SK-N-SH treated with all-trans-retinoic acid at 6 μM for 48 hours (cell line): ENCODE results near the gene CYTL1.

Experiments used
- ATAC-seq: fragments of 200-7000 bp; cut with Tn5 transposase; 3 replicates; pipeline ENCODE4 v1.9.1; 2020; ENCODE audit warnings: mild to moderate bottlenecking, moderate library complexity
- ARNTL ChIP-seq: fragments of 450-650 bp; formaldehyde crosslinking; IDR thresholded peaks from 2 replicates; pipeline ENCODE4 v1.5.0; 2020; ENCODE audit warnings: low read depth, mild to moderate bottlenecking, moderate library complexity, borderline replicate concordance
- BACH2 ChIP-seq: fragments of 250-450 bp; sonication (Bioruptor Pico); IDR thresholded peaks from 2 replicates; pipeline ENCODE4 v1.9.0; 2021; ENCODE audit warnings: mild to moderate bottlenecking, borderline replicate concordance
- CSDC2 ChIP-seq: fragments of 250-450 bp; sonication (Bioruptor Pico); IDR thresholded peaks from 2 replicates; pipeline ENCODE4 v1.5.0; 2020; ENCODE audit warnings: mild to moderate bottlenecking, moderate library complexity
- CSRNP3 ChIP-seq: fragments of 250-450 bp; sonication (Bioruptor Pico); IDR thresholded peaks from 2 replicates; pipeline ENCODE4 v1.5.1; 2021; ENCODE audit warnings: mild to moderate bottlenecking, moderate library complexity
- ESRRG ChIP-seq: fragments of 250-450 bp; sonication (Bioruptor Pico); IDR thresholded peaks from 2 replicates; pipeline ENCODE4 v1.6.1; 2021; ENCODE audit warnings: mild to moderate bottlenecking
- GLIS3 ChIP-seq: fragments of 250-450 bp; sonication (Bioruptor Pico); IDR thresholded peaks from 2 replicates; pipeline ENCODE4 v1.5.0; 2020; ENCODE audit warnings: mild to moderate bottlenecking, moderate library complexity
- POU6F1 ChIP-seq: fragments of 250-450 bp; sonication (Bioruptor Pico); IDR thresholded peaks from 2 replicates; pipeline ENCODE4 v1.8.0; 2021; ENCODE audit warnings: low read depth, mild to moderate bottlenecking, moderate library complexity, borderline replicate concordance
- PPARA ChIP-seq: fragments of 250-450 bp; sonication (Bioruptor Pico); IDR thresholded peaks from 2 replicates; pipeline ENCODE4 v1.5.0; 2020; ENCODE audit warnings: mild to moderate bottlenecking, borderline replicate concordance
- RARB ChIP-seq: fragments of 250-450 bp; sonication (Bioruptor Pico); IDR thresholded peaks from 2 replicates; pipeline ENCODE4 v1.8.0; 2021; ENCODE audit warnings: mild to moderate bottlenecking, moderate library complexity
- TCF4 ChIP-seq: fragments of 250-450 bp; sonication (Bioruptor Pico); IDR thresholded peaks from 2 replicates; pipeline ENCODE4 v1.8.0; 2021; ENCODE audit warnings: mild to moderate bottlenecking, moderate library complexity, borderline replicate concordance
- TOX ChIP-seq: fragments of 250-450 bp; sonication (Bioruptor Pico); IDR thresholded peaks from 2 replicates; pipeline ENCODE4 v1.8.0; 2021; ENCODE audit warnings: mild to moderate bottlenecking, moderate library complexity, borderline replicate concordance
- TSHZ2 ChIP-seq: fragments of 250-450 bp; sonication (Bioruptor Pico); IDR thresholded peaks from 2 replicates; pipeline ENCODE4 v1.5.0; 2020; ENCODE audit warnings: mild to moderate bottlenecking, moderate library complexity
- ZC3H10 ChIP-seq: fragments of 250-450 bp; sonication (Bioruptor Pico); IDR thresholded peaks from 2 replicates; pipeline ENCODE4 v1.5.1; 2021; ENCODE audit warnings: mild to moderate bottlenecking, moderate library complexity
- ZFP3 ChIP-seq: fragments of 250-450 bp; sonication (Bioruptor Pico); IDR thresholded peaks from 2 replicates; pipeline ENCODE4 v1.5.0; 2020; ENCODE audit warnings: mild to moderate bottlenecking, moderate library complexity
- ZFP30 ChIP-seq: fragments of 450-650 bp; formaldehyde crosslinking; IDR thresholded peaks from 2 replicates; pipeline ENCODE4 v1.5.0; 2022; ENCODE audit warnings: mild to moderate bottlenecking, moderate library complexity
- ZNF565 ChIP-seq: fragments of 450-650 bp; formaldehyde crosslinking; conservative IDR thresholded peaks from 2 replicates; pipeline ENCODE4 v1.5.0; 2020; ENCODE audit warnings: low read depth, mild to moderate bottlenecking, moderate library complexity
- ZNF70 ChIP-seq: fragments of 450-650 bp; formaldehyde crosslinking; IDR thresholded peaks from 2 replicates; pipeline ENCODE4 v1.5.0; 2020; ENCODE audit warnings: mild to moderate bottlenecking, moderate library complexity
- ZNF8 ChIP-seq: fragments of 450-650 bp; formaldehyde crosslinking; IDR thresholded peaks from 2 replicates; pipeline ENCODE4 v1.5.0; 2020; ENCODE audit warnings: mild to moderate bottlenecking, moderate library complexity
- TF ChIP-seq, protein P1 (sequence below): fragments of 250-450 bp; sonication (Bioruptor Pico); IDR thresholded peaks from 2 replicates; pipeline ENCODE4 v1.5.1; 2020; ENCODE audit warnings: low read depth, mild to moderate bottlenecking, moderate library complexity
- TF ChIP-seq, protein P2 (sequence below): fragments of 250-450 bp; sonication (Bioruptor Pico); IDR thresholded peaks from 2 replicates; pipeline ENCODE4 v1.8.0; 2020; ENCODE audit warnings: mild to moderate bottlenecking, moderate library complexity, borderline replicate concordance

Gene CYTL1

DNA sequence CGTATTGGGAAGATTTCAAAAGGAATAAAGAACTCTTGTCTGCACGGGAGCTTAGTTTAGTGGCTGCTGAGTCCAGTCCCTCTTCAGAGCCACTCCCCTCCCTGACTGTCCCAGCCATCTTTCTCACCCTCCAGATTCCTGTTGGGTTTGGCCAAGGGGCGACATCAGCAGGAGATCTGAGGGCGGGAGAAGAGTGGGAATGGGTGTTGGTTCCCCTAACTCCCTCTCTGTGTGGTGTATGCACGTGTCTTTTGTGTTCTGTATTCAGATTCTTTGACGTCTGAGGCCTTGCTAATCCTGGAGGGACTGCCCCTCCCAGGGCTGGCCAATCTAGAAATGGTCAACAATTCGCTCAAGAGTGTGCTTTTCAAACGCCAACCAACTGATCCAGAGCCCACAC, 37.4 kb downstream of the CYTL1 start:
- TF ChIP-seq GLIS3 (CRISPR knock-in tag) = no peak
- no peak for TF ChIP-seq ZC3H10 (CRISPR knock-in tag)
- no peak for TF ChIP-seq ZFP3 (CRISPR knock-in tag)
- TF ChIP-seq, protein P1, sequence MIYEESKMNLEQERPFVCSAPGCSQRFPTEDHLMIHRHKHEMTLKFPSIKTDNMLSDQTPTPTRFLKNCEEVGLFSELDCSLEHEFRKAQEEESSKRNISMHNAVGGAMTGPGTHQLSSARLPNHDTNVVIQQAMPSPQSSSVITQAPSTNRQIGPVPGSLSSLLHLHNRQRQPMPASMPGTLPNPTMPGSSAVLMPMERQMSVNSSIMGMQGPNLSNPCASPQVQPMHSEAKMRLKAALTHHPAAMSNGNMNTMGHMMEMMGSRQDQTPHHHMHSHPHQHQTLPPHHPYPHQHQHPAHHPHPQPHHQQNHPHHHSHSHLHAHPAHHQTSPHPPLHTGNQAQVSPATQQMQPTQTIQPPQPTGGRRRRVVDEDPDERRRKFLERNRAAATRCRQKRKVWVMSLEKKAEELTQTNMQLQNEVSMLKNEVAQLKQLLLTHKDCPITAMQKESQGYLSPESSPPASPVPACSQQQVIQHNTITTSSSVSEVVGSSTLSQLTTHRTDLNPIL (CRISPR knock-in tag) = no peak
- TF ChIP-seq ZNF565 (CRISPR knock-in tag) = no peak
- no peak for TF ChIP-seq BACH2 (CRISPR knock-in tag)
- no peak for TF ChIP-seq RARB (CRISPR knock-in tag)
- TF ChIP-seq, all 23 proteins: peak for 0
- ATAC-seq = no peak

DNA sequence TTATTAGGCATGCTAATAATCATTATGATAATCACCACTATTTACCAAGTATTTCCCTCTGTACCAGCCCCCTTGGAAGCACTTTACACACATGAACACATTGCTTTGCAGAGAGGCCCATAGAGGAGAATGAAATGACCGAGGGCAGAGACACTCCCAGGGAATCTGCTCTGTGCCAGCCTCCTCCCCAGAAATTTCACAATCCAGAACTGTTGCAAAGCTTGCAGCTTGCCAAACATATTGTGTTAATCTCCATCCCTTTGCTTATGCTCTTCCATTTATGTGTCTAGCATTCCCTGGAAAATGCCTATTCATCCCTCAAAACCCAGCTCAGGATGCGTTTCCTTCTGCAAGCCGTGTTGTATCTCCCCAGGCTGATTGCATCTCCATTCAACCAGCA, 37.8 kb downstream of the CYTL1 start:
- 0 out of 2 replicates have a peak, but pooled peaks have one; percentile 33 for TF ChIP-seq ZFP3 (CRISPR knock-in tag)
- no peak for TF ChIP-seq TCF4 (CRISPR knock-in tag)
- ATAC-seq = no peak

- ATAC-seq = no peak
- TF ChIP-seq TSHZ2 (CRISPR knock-in tag) (no peak), ZFP30 (CRISPR knock-in tag) (no peak), RARB (CRISPR knock-in tag) (no peak), TOX (CRISPR knock-in tag) (no peak), ESRRG (CRISPR knock-in tag) (no peak), ZNF70 (CRISPR knock-in tag) (no peak)
Observed at GRCh38 chr4:4980621-4981230, 38.5 kb downstream of the CYTL1 start.

- TF ChIP-seq BACH2 (CRISPR knock-in tag) (no peak), ESRRG (CRISPR knock-in tag) (no peak), CSDC2 (CRISPR knock-in tag) (no peak), GLIS3 (CRISPR knock-in tag) (no peak), POU6F1 (CRISPR knock-in tag) (no peak), ZNF8 (CRISPR knock-in tag) (no peak), ZFP30 (CRISPR knock-in tag) (no peak)
- TF ChIP-seq, protein P2, sequence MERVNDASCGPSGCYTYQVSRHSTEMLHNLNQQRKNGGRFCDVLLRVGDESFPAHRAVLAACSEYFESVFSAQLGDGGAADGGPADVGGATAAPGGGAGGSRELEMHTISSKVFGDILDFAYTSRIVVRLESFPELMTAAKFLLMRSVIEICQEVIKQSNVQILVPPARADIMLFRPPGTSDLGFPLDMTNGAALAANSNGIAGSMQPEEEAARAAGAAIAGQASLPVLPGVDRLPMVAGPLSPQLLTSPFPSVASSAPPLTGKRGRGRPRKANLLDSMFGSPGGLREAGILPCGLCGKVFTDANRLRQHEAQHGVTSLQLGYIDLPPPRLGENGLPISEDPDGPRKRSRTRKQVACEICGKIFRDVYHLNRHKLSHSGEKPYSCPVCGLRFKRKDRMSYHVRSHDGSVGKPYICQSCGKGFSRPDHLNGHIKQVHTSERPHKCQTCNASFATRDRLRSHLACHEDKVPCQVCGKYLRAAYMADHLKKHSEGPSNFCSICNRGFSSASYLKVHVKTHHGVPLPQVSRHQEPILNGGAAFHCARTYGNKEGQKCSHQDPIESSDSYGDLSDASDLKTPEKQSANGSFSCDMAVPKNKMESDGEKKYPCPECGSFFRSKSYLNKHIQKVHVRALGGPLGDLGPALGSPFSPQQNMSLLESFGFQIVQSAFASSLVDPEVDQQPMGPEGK (CRISPR knock-in tag) = no peak
- ATAC-seq = no peak
Observed at GRCh38 chr4:4979971-4980370, 39.3 kb downstream of the CYTL1 start.

GRCh38 chr4:4974727-4975126, 44.5 kb downstream of the CYTL1 start:
- ATAC-seq = no peak
- TF ChIP-seq PPARA (CRISPR knock-in tag) (no peak), ZNF8 (CRISPR knock-in tag) (no peak), CSRNP3 (CRISPR knock-in tag) (no peak), ZFP3 (CRISPR knock-in tag) (no peak), ARNTL (CRISPR knock-in tag) (no peak), ZFP30 (CRISPR knock-in tag) (no peak), TOX (CRISPR knock-in tag) (no peak), ZNF70 (CRISPR knock-in tag) (no peak), BACH2 (CRISPR knock-in tag) (no peak), POU6F1 (CRISPR knock-in tag) (no peak)
- TF ChIP-seq, protein P2 (CRISPR knock-in tag) = no peak
